Caco-2 (cell line): Measurements from ENCODE around the gene CBX2. TPM values are rescaled to one million over a fixed set of nuclear protein-coding genes. Genes with fewer than 3 reads are reported as not detected.

Experiments used
- BruUV-seq: library from RNA; stranded (reverse); fragments of 400-500 nt; replicated peaks from 2 replicates; lab custom pipeline; 2021; lab: Mats Ljungman, UMichigan
- CTCF ChIA-PET: fragments of 300-600 bp; sonication (Branson Sonifier 250); formaldehyde crosslinking; loops from one replicate; lab custom pipeline; 2022; ENCODE audit warnings: antibody characterized with exemption; lab: Charles Lee
- POLR2A ChIA-PET: fragments of 300-600 bp; sonication (Branson Sonifier 250); formaldehyde crosslinking; loops from one replicate; lab custom pipeline; 2022; ENCODE audit warnings: antibody characterized with exemption; lab: Charles Lee
- DNase-seq, 2 experiments: peaks; one replicate each; pipeline versions ENCODE4 v3.0.0 to v3.0.0-alpha.2; 2020 to 2022
- H3K27me3 ChIP-seq: replicated peaks from 2 replicates; pipeline ENCODE4 v1.6.0; 2011; ENCODE audit warnings: low read length; ENCODE audit not compliant: control insufficient read depth, insufficient read depth
- H3K36me3 ChIP-seq: 2 replicates; pipeline ENCODE4 v1.5.1; 2011; ENCODE audit warnings: low read length; ENCODE audit not compliant: control insufficient read depth, insufficient read depth
- H3K4me1 ChIP-seq: fragments of 250-450 bp; sonication (Bioruptor Pico); 2 replicates; pipeline ENCODE4 v1.5.1; 2020; ENCODE audit warnings: mild to moderate bottlenecking
- H3K4me3 ChIP-seq: 2 replicates; pipeline ENCODE4 v1.5.1; 2011; ENCODE audit warnings: low read depth, mild to moderate bottlenecking, control low read depth, low read length
- H3K9me3 ChIP-seq: fragments of 250-450 bp; sonication (Bioruptor Pico); 2 replicates; pipeline ENCODE4 v1.5.1; 2020; ENCODE audit warnings: mild to moderate bottlenecking, moderate library complexity
- H3K27ac Mint-ChIP-seq: one replicate; pipeline ENCODE4 v1.8.0; 2022; ENCODE audit warnings: mixed read lengths; ENCODE audit not compliant: unreplicated experiment
- H3K27me3 Mint-ChIP-seq: one replicate; pipeline ENCODE4 v1.8.0; 2022; ENCODE audit warnings: mixed read lengths; ENCODE audit not compliant: insufficient read depth, unreplicated experiment
- H3K36me3 Mint-ChIP-seq: one replicate; pipeline ENCODE4 v1.8.0; 2022; ENCODE audit warnings: mild to moderate bottlenecking, mixed read lengths; ENCODE audit not compliant: insufficient read depth, unreplicated experiment
- H3K4me1 Mint-ChIP-seq: one replicate; pipeline ENCODE4 v1.8.0; 2022; ENCODE audit warnings: low read depth, mixed read lengths; ENCODE audit not compliant: unreplicated experiment
- H3K4me3 Mint-ChIP-seq: one replicate; pipeline ENCODE4 v1.8.0; 2022; ENCODE audit warnings: mild to moderate bottlenecking, moderate library complexity, mixed read lengths; ENCODE audit not compliant: unreplicated experiment
- H3K9me3 Mint-ChIP-seq: one replicate; pipeline ENCODE4 v1.8.0; 2022; ENCODE audit warnings: mixed read lengths; ENCODE audit not compliant: unreplicated experiment
- intact Hi-C: fragments of 100-400 bp; cut with micrococcal nuclease; formaldehyde crosslinking; loops from one replicate; pipeline ENCODE4 v1.10.0; 2022; ENCODE audit not compliant: unreplicated experiment
- total RNA-seq: library from RNA; stranded (reverse); gene quantifications from 2 replicates; pipeline ENCODE4 v1.2.3, GENCODE V29; 2022
- TF ChIP-seq, protein P1 (sequence below), 2 experiments: fragments of 200-600 bp in 1 of 2; IDR thresholded peaks; 1 replicate in 1 of 2; 2 replicates in 1 of 2; pipeline versions ENCODE4 v1.5.1 to v1.8.0; 2011 to 2022; ENCODE audit warnings: antibody characterized with exemption in 1 of 2, control low read depth in 1 of 2, inconsistent platforms in 1 of 2, low read depth in 1 of 2, low read length in 1 of 2, mild to moderate bottlenecking in 1 of 2, moderate library complexity in 1 of 2; ENCODE audit not compliant: insufficient read depth in 1 of 2, severe bottlenecking in 1 of 2, unreplicated experiment in 1 of 2

The CBX2 gene
- total RNA-seq, 1 experiment from 2014 or later: 52.8 TPM

DNA sequence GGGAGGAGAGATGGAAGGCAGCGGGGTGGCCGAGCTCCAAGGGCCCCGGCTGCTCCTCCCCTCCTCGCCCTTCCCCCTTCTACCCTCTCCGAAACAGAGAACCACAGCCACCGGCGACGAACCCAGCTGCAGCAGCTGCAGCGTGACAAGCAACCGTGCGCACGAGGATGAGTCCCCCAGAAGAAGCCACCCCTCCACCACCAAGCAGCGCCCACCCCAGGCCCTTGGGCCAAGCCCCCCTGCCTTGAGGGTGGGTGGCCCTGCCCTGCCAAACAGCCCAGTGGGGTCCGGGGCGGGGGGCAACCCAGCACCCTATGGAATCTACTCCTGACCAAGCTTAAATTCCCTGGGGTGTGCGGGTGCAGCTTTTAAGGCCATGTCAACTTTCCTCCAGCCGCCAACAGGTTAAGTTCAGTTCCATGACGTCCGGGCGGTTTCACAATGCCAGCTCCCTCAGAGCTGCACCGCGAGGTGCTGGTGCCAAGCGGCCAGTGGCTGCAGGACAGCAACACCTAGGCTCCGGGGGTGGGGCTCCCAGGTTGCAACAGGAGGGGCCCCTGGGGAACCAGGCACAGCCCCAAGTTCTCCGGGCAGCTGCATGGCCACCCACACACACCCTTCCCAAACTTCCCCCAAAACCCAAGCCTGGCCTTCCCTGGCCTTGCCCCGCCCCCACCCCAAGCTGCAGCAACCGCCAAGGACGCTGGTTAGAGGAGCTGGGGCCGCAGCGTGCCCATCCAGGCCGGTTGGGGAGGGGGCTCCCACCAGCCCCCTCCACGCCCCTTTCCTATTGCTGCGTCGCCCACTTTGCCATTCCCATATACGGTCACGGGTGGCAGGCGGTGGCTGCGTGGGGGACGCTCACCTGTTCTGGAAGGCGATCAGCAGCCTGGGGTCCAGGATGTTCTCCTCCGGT, 59.3 kb downstream of the CBX2 start:
- no TSS peak for BruUV-seq
- H3K4me3 ChIP-seq: peak overlapping the region; percentile 77
- POLR2A ChIA-PET: interaction anchor here (0.5 to 1.8 kb wide), 4 partner anchors 63 to 156 kb away, joined by 3 to 5 read pairs (median 4); no protein-coding TSS in a partner anchor
- H3K36me3 Mint-ChIP-seq: peaks cover 80% of the 10 kb centered on the region
- H3K4me1 Mint-ChIP-seq: peaks cover 7% of the 10 kb centered on the region
- CTCF ChIA-PET: interaction anchor here (0.6 to 1.5 kb wide), 2 partner anchors 66 to 95 kb away, joined by 6 read pairs; no protein-coding TSS in a partner anchor
- H3K36me3 ChIP-seq: peaks cover 5% of the 10 kb centered on the region
- TF ChIP-seq, protein P1, sequence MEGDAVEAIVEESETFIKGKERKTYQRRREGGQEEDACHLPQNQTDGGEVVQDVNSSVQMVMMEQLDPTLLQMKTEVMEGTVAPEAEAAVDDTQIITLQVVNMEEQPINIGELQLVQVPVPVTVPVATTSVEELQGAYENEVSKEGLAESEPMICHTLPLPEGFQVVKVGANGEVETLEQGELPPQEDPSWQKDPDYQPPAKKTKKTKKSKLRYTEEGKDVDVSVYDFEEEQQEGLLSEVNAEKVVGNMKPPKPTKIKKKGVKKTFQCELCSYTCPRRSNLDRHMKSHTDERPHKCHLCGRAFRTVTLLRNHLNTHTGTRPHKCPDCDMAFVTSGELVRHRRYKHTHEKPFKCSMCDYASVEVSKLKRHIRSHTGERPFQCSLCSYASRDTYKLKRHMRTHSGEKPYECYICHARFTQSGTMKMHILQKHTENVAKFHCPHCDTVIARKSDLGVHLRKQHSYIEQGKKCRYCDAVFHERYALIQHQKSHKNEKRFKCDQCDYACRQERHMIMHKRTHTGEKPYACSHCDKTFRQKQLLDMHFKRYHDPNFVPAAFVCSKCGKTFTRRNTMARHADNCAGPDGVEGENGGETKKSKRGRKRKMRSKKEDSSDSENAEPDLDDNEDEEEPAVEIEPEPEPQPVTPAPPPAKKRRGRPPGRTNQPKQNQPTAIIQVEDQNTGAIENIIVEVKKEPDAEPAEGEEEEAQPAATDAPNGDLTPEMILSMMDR (IDR thresholded peaks at IDR 0.05; ENCODE audit: insufficient read depth in 1 of 2, low read depth in 1 of 2, low read length in 1 of 2, severe bottlenecking in 1 of 2, unreplicated experiment in 1 of 2): no peak
- DNase-seq: peak in 1 of 2 experiments; percentile 62
- peak overlapping the region; percentile 89 for H3K27ac Mint-ChIP-seq
- H3K27me3 Mint-ChIP-seq: no peaks in the 10 kb centered on the region
- intact Hi-C loops: loop anchor here (5.0 kb wide), 1 partner anchor 35 kb away; no protein-coding TSS in a partner anchor
- peak overlapping the region; percentile 80 for H3K4me3 Mint-ChIP-seq
- H3K4me1 ChIP-seq: peaks cover 38% of the 10 kb centered on the region
- H3K9me3 ChIP-seq: no peaks in the 10 kb centered on the region
- no peaks in the 10 kb centered on the region for H3K27me3 ChIP-seq
- H3K9me3 Mint-ChIP-seq: no peaks in the 10 kb centered on the region

Other genes with a start within 250 kb of the CBX2 start
- 1.1 and 2.0 TPM in 2 replicates for gene RBFOX3, start 167.1 kb upstream of the CBX2 start, total RNA-seq
- 0.30 and 0.34 TPM in 2 replicates for gene ENPP7, start 47.2 kb upstream of the CBX2 start, total RNA-seq
- 34.3 and 36.6 TPM in 2 replicates for gene CBX8, start 18.9 kb downstream of the CBX2 start, total RNA-seq
- gene CBX4, start 61.3 kb downstream of the CBX2 start, total RNA-seq: 90.8 and 114 TPM in 2 replicates